Measurements from ENCODE around the gene COA8. TPM values are rescaled to one million over a fixed set of nuclear protein-coding genes. Genes with fewer than 3 reads are reported as not detected.

COA8 gene
- total and polyA plus RNA-seq, 2 of the 8 experiments (the other 6 are each of a cell fraction or from before 2014, with no cell fraction given), result 7.1 to 35.5 TPM

GRCh38 chr14:103600503-103600902 is 37.7 kb downstream of the COA8 start:
- H3K4me1 ChIP-seq (replicated peaks in 1 of 4; ENCODE audit: control insufficient read depth in 3 of 4, insufficient read depth in 4 of 4, low read length in 3 of 4), result no peaks in the 10 kb centered on the region
- no peak overlapping the region for H3K14ac ChIP-seq (ENCODE audit: insufficient read length)
- no peaks in the 10 kb centered on the region for H3K36me3 ChIP-seq (ENCODE audit: control insufficient read depth in 2 of 4, insufficient read depth in 4 of 4, low read length in 3 of 4)
- H3K4ac ChIP-seq (replicated peaks; ENCODE audit: insufficient read length, low read depth, low read length), result no peak overlapping the region
- POLR2A ChIA-PET (ENCODE audit: partially characterized antibody), result interaction anchor here (0.7 kb wide), 1 partner anchor 79 kb away, joined by 3 read pairs; no protein-coding TSS in a partner anchor
- H2BK12ac ChIP-seq (ENCODE audit: low read depth, low read length), result no peak overlapping the region
- no peaks in the 10 kb centered on the region for H3K79me1 ChIP-seq (ENCODE audit: low read depth, low read length)
- DNase-seq (ENCODE audit: low read depth in 1 of 2, low spot score in 2 of 2), result no peak
- H3K23ac ChIP-seq (ENCODE audit: insufficient read length), result no peak overlapping the region
- 97% methylated on average over 5 of the region's 5 CpGs; no CpG with 5 or more reads in 1 of the 2 experiments for WGBS, 2 experiments (ENCODE audit: extremely low coverage in 1 of 2, insufficient coverage in 1 of 2, insufficient read length in 1 of 2, insufficient replicate concordance in 2 of 2, low coverage in 1 of 2, low lambda C conversion rate in 2 of 2, missing lambda C conversion rate in 1 of 2)
- H3K79me2 ChIP-seq (ENCODE audit: control insufficient read depth in 1 of 2, insufficient read depth in 2 of 2, low read length in 2 of 2), result no peaks in the 10 kb centered on the region
- H3K9ac ChIP-seq (replicated peaks in 1 of 4; ENCODE audit: extremely low read depth in 1 of 4, low read depth in 3 of 4, low read length in 3 of 4), result no peak overlapping the region
- no peak for FAIRE-seq
- H4K20me1 ChIP-seq (replicated peaks in 1 of 2; ENCODE audit: control insufficient read depth in 1 of 2, insufficient read depth in 2 of 2, low read length in 2 of 2), result no peaks in the 10 kb centered on the region
- CTCF ChIA-PET (ENCODE audit: partially characterized antibody), result no interaction called here
- no peak overlapping the region for H3K18ac ChIP-seq (ENCODE audit: extremely low read depth, low read length)
- H2AK5ac ChIP-seq (ENCODE audit: low read depth, low read length), result no peak overlapping the region
- no peak overlapping the region for H3K4me3 ChIP-seq (ENCODE audit: extremely low read depth in 1 of 4, insufficient read depth in 2 of 4, low read depth in 3 of 4, low read length in 4 of 4)
- H3K27ac ChIP-seq (ENCODE audit: low read depth, low read length), result no peak overlapping the region
- H4K8ac ChIP-seq (ENCODE audit: extremely low read depth, insufficient read depth, low read length), result no peak overlapping the region
- H2BK120ac ChIP-seq (replicated peaks; ENCODE audit: low read depth, low read length), result no peak overlapping the region
- no peak overlapping the region for H4K5ac ChIP-seq (ENCODE audit: insufficient read length, low read depth, low read length)
- H3K23me2 ChIP-seq (ENCODE audit: low read depth, low read length), result no peaks in the 10 kb centered on the region
- no peaks in the 10 kb centered on the region for H3K27me3 ChIP-seq (replicated peaks in 1 of 4; ENCODE audit: control insufficient read depth in 3 of 4, extremely low read depth in 1 of 4, insufficient read depth in 3 of 4, low read length in 3 of 4)
- no peaks in the 10 kb centered on the region for H3K9me3 ChIP-seq (ENCODE audit: insufficient read depth in 2 of 2, low read depth in 1 of 2, low read length in 1 of 2)
- no peak overlapping the region for H2AFZ ChIP-seq (ENCODE audit: low read length)
- no peak overlapping the region for H2BK20ac ChIP-seq (ENCODE audit: low read length)
- H2BK15ac ChIP-seq (ENCODE audit: low read length), result no peak overlapping the region
- no peak overlapping the region for H3K4me2 ChIP-seq (ENCODE audit: insufficient read depth in 1 of 2, low read depth in 2 of 2, low read length in 2 of 2)
- no peak overlapping the region for H2BK5ac ChIP-seq (ENCODE audit: low read depth, low read length)
- TF ChIP-seq BACH1 (IDR thresholded peaks at IDR 0.05; ENCODE audit: low read length) (no peak), EZH2 (IDR thresholded peaks at IDR 0.05; ENCODE audit: low read depth, low read length, severe bottlenecking) (no peak), CEBPB (IDR thresholded peaks at IDR 0.05; ENCODE audit: low read depth, low read length) (no peak), RNF2 (IDR thresholded peaks at IDR 0.05; ENCODE audit: borderline replicate concordance, low read depth, low read length, missing control alignments, poor library complexity, severe bottlenecking) (no peak), CHD2 (IDR thresholded peaks at IDR 0.05; ENCODE audit: low read length) (no peak), JUND (IDR thresholded peaks at IDR 0.05; ENCODE audit: low read length) (no peak), RXRA (IDR thresholded peaks at IDR 0.05; ENCODE audit: insufficient read depth, low read depth, low read length) (no peak), TCF12 (IDR thresholded peaks at IDR 0.05; ENCODE audit: low read depth, low read length) (no peak), CTCF (IDR thresholded peaks at IDR 0.05; ENCODE audit: control extremely low read depth in 1 of 3, insufficient read depth in 1 of 3, low read depth in 1 of 3, low read length in 3 of 3) (no peak)
- no peak overlapping the region for H4K91ac ChIP-seq (replicated peaks; ENCODE audit: insufficient read length, low read length)
- no peak overlapping the region for H3K56ac ChIP-seq (replicated peaks; ENCODE audit: insufficient read length, low read depth, low read length)

All from H1 (cell line).